Loucy (cell line): ENCODE results near the gene TGFBRAP1.

Experiments used
- CTCF ChIP-seq: fragments of 200-600 bp; sonication (generic); conservative IDR thresholded peaks from 2 replicates; pipeline ENCODE4 v1.5.1; 2014; ENCODE audit warnings: mild to moderate bottlenecking, antibody characterized with exemption, low read length
- EZH2phosphoT487 ChIP-seq: fragments of 200-600 bp; IDR thresholded peaks from 2 replicates; pipeline ENCODE4 v1.6.1; 2018; ENCODE audit warnings: antibody characterized with exemption, mild to moderate bottlenecking, moderate library complexity, borderline replicate concordance

GRCh38 chr2:105235388-105236059 is 94.0 kb downstream of the TGFBRAP1 start:
- TF ChIP-seq CTCF (peak; percentile 97), EZH2phosphoT487 (no peak)
